Colonic mucosa (tissue), 4 donors: ENCODE data around the gene ARRDC5. TPM values are rescaled to one million over a fixed set of nuclear protein-coding genes. Genes with fewer than 3 reads are reported as not detected.
"Not testable (repeated sequence)": the region's sequence is repeated elsewhere in the genome, so short reads cannot be mapped to it uniquely, and the experiment has no call there.

Experiments used
- DNase-seq: peaks from one replicate; pipeline ENCODE4 v3.0.0-alpha.2; 2020
- H3K27ac ChIP-seq: fragments of 200-600 bp; one replicate; pipeline ENCODE4 v1.8.0; 2021
- H3K27me3 ChIP-seq: fragments of 200-600 bp; one replicate; pipeline ENCODE4 v1.8.0; 2021
- H3K36me3 ChIP-seq: fragments of 200-600 bp; one replicate; pipeline ENCODE4 v1.8.0; 2021
- H3K4me1 ChIP-seq: fragments of 200-600 bp; one replicate; pipeline ENCODE4 v1.8.0; 2021; ENCODE audit warnings: mild to moderate bottlenecking
- H3K4me3 ChIP-seq: fragments of 200-600 bp; one replicate; pipeline ENCODE4 v1.8.0; 2021
- H3K9ac ChIP-seq, 2 donors: one replicate each; pipeline ENCODE4 v1.7.0; 2013; ENCODE audit warnings: control low read depth in 2 of 2, low read depth in 2 of 2, low read length in 2 of 2
- H3K9me3 ChIP-seq: fragments of 200-600 bp; one replicate; pipeline ENCODE4 v1.8.0; 2021
- CTCF ChIP-seq: fragments of 200-600 bp; IDR thresholded peaks from one replicate; pipeline ENCODE4 v1.8.0; 2022; ENCODE audit warnings: antibody characterized with exemption, mild to moderate bottlenecking
- intact Hi-C: fragments of 100-400 bp; cut with DNase I; formaldehyde crosslinking; loops from one replicate; pipeline ENCODE4 v1.14.1; 2022
- microRNA-seq: library from miRNA; unstranded; fragments of <30 nt; microRNA quantifications from one replicate; pipeline ENCODE4, GENCODE V29; 2019
- total RNA-seq, 2 donors: library from RNA; stranded (reverse); fragmentation: NEBNext Ultra II Directional in 1 of 2; extraction: Animal tissue kit (Norgen Biotek cat#: 25700) in 1 of 2; gene quantifications; one replicate each; pipeline ENCODE4 v1.2.1, GENCODE V29; 2021
- donor health status: healthy.
- donor health status: DM: no; HTN: no; CAD: no.
- donor health status: DM: no; HTN: no; CAD: no.

Gene ARRDC5
- total RNA-seq, 2 donors from 2014 or later: 0.15 TPM; not detected in 1

GRCh38 chr19:4847190-4847973 is 55.3 kb downstream of the ARRDC5 start:
- no peaks in the 10 kb centered on the region for H3K9me3 ChIP-seq
- intact Hi-C loops: no loop called here
- peaks cover 12% of the 10 kb centered on the region for H3K36me3 ChIP-seq
- H3K4me3 ChIP-seq: no peak overlapping the region
- H3K27ac ChIP-seq: no peak overlapping the region
- TF ChIP-seq CTCF: no peak
- H3K9ac ChIP-seq: no peak overlapping the region
- no peaks in the 10 kb centered on the region for H3K4me1 ChIP-seq
- DNase-seq: no peak
- no peaks in the 10 kb centered on the region for H3K27me3 ChIP-seq

- not testable (repeated sequence) for H3K9me3 ChIP-seq
Measured at GRCh38 chr19:4845975-4846374, 56.7 kb downstream of the ARRDC5 start.

GRCh38 chr19:4844348-4845179 is 58.1 kb downstream of the ARRDC5 start:
- Histone ChIP-seq H3K27ac (peak overlapping the region; percentile 9), H3K9ac (no peak overlapping the region), H3K27me3 (no peaks in the 10 kb centered on the region), H3K36me3 (peaks cover 7% of the 10 kb centered on the region), H3K4me1 (no peaks in the 10 kb centered on the region), H3K9me3 (no peaks in the 10 kb centered on the region), H3K4me3 (no peak overlapping the region)
- no peak for TF ChIP-seq CTCF
- intact Hi-C loops: no loop called here
- no peak for DNase-seq

More at GRCh38 chr19:4845975-4846374, 56.7 kb downstream of the ARRDC5 start:
- H3K4me1 ChIP-seq, H3K27me3 ChIP-seq, H3K9ac ChIP-seq, H3K27ac ChIP-seq, H3K4me3 ChIP-seq, intact Hi-C loops, DNase-seq, H3K36me3 ChIP-seq: not testable (repeated sequence)

GRCh38 chr19:4843647-4843965 is 59.1 kb downstream of the ARRDC5 start:
- Histone ChIP-seq H3K36me3 (peaks cover 7% of the 10 kb centered on the region), H3K4me3 (no peak overlapping the region), H3K27me3 (no peaks in the 10 kb centered on the region), H3K27ac (no peak overlapping the region), H3K9ac (no peak overlapping the region), H3K4me1 (no peaks in the 10 kb centered on the region), H3K9me3 (no peaks in the 10 kb centered on the region)
- TF ChIP-seq CTCF: no peak
- DNase-seq: no peak
- intact Hi-C loops: no loop called here

Small RNA genes lying within 50 kb of the gene (microRNA-seq; reads per million reads assigned to microRNA genes)
- not detected for gene MIR4747

Other genes with a start within 250 kb of the ARRDC5 start
- 100 to 1,000 TPM; 108 to 182 TPM for gene MYDGF, start 232.6 kb downstream of the ARRDC5 start, total RNA-seq
- gene DPP9, start 179.1 kb downstream of the ARRDC5 start, total RNA-seq: 100 to 1,000 TPM in 1 of 2 donors, 10 to 100 TPM in 1; 56.3 to 100 TPM
- gene FEM1A, start 111.2 kb downstream of the ARRDC5 start, total RNA-seq: 10 to 100 TPM; 10.4 to 13.3 TPM
- 10 to 100 TPM; 14.0 to 27.2 TPM for gene TICAM1, start 71.2 kb downstream of the ARRDC5 start, total RNA-seq
- 100 to 1,000 TPM; 110 TPM for gene PLIN3, start 35.2 kb downstream of the ARRDC5 start, total RNA-seq
- gene UHRF1, start 6.6 kb upstream of the ARRDC5 start, total RNA-seq: 10 to 100 TPM in 1 of 2 donors, 1 to 10 TPM in 1; 6.3 to 48.5 TPM
- gene KDM4B, start 66.2 kb upstream of the ARRDC5 start, total RNA-seq: 10 to 100 TPM; 35.2 to 52.9 TPM